Middle frontal gyrus (tissue), 1 donor: Measurements from ENCODE around the gene ABCC5.
"Not testable (repeated sequence)": the region's sequence is repeated elsewhere in the genome, so short reads cannot be mapped to it uniquely, and the experiment has no call there.

ENCODE experiments used
- DNase-seq: peaks from one replicate; pipeline ENCODE4 v3.0.0-alpha.2; 2015; ENCODE audit warnings: low spot score; ENCODE audit errors: extremely low spot score

ABCC5 gene

DNA sequence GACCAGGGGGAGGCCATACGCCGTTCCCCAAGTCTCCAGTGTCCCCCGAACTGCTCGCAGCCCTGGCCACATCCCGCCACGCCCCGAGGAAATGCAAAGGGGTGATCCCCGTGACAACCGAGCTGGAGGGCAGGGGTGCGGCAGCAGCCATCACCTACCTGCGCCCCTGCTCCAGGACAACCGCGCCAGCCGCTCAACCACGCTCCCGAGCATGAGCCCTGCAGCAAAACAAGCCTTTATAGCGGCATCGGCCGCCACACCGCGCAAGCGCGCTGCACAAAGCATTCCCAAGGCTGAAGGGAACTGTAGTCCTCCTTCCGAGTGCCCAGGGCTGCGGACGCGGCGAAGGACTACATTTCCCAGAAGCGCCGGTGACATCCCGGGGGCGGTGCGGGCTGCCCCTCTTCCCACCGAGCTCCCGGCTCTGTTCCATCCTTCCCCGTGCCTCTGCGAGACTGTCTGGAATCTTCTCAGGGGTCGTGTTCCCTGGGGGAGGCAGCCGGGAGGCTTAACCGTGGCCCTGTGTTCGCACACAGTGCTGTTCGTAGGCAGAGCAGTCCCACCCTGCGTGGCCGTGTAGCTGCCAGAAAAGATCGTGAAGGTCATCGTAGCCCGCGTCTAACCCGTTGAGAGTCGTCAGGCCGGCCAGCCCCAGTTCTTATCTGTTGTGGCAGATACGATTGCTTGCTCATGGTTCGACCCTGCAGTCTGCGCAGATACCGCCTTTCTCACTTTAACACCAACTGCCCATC lies at the start of gene ABCC5:
Gene ABCC5 (minus strand): TSS at position 213 of the 752 bp plus-strand sequence. CDS start 3,492 bp downstream, outside the sequence.
- DNase-seq: peak; percentile 94

DNA sequence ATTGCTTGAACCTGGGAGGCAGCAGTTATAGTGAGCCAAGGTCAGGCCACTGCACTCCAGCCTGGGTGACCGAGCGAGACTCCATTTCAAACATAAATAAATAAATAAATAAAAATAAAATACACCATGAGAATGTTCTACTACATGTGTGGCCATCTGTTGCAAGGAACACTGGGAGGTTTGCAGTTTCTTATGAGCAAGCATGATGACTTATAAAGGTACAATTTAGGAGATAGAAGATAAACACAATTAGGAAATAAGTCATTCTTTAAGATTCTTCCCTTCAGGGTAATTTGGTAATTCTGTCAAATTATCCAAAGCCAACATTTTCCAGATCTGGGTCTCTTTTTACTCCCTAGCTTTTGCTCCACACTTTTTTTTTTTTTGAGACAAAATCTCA lies 48.5 kb upstream of the ABCC5 start:
- DNase-seq: no peak

DNA sequence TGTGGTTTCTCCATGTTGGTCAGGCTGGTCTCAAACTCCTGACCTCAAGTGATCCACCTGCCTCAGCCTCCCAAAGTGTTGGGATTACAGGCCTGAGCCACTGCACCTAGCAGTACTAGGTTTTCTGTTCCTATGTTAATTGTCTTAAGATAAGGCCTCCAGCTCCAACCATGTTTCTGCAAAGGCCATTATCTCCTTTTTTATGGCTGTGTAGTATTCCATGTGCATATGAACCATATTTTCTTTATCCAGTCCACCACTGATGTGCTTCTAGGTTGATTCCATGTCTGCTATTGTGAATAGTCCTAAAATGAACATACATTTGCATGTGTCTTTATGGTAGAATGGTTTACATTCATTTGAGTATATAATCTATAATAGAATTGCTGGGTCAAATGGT lies 45.0 kb upstream of the ABCC5 start:
- DNase-seq: no peak

DNA sequence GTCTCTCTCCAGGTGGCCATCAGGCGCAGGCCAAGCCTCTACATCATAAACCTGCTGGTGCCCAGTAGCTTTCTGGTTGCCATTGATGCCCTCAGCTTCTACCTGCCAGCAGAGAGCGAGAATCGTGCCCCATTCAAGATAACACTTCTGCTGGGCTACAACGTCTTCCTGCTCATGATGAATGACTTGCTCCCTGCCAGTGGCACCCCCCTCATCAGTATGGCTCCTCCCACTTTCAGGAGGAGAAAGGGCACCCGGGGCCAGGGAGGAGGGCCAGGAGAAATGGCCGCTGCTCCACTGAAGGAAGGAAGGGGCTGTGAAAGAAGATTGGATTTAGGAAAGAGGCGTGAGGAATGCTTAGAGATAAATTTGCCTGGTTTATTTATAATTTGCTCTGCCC lies 41.7 kb upstream of the ABCC5 start:
- no peak for DNase-seq

DNA sequence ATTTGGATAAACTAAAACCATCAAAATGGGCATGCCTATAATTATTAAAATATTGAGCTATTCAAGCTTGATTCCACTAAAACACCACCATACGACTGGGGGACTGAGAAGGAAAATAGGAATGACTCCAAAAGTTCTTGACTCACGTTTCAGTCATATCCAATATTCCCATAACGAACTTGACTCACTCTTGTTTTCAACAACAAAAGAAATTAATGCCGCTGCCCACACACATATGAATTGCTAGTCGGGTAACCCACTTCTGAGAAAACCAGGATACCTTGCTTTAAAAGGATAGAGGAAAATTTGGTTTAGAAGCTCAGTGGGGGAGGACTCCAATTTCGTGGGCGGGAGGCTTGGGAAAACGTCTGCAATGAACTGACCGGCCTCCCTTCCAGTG lies 40.3 kb upstream of the ABCC5 start:
- no peak for DNase-seq

DNA sequence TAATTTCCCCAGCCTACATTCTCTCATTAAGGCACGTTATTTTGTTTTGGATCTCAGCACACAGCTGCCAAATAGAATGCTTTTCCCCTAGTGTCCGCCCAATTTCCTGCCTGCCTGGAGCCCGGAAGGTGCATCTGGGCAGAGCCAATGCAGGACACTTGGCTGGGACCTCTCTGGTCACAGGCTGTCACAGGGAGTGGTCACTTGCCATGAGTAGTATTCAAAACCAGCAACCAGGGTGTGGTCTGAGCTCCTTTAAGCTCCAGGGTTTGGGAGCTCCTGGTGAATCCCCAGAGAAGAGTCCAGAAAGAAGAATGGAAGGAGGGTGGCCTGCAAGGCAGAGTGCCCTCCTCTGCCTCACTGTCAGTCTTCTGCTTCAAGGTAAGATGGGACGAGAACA lies 35.1 kb upstream of the ABCC5 start, which contains the start of gene HTR3C:
Gene HTR3C (plus strand): TSS at position 281 of the 400 bp plus-strand sequence. CDS start 34 bp downstream, at position 315.
- no peak for DNase-seq

DNA sequence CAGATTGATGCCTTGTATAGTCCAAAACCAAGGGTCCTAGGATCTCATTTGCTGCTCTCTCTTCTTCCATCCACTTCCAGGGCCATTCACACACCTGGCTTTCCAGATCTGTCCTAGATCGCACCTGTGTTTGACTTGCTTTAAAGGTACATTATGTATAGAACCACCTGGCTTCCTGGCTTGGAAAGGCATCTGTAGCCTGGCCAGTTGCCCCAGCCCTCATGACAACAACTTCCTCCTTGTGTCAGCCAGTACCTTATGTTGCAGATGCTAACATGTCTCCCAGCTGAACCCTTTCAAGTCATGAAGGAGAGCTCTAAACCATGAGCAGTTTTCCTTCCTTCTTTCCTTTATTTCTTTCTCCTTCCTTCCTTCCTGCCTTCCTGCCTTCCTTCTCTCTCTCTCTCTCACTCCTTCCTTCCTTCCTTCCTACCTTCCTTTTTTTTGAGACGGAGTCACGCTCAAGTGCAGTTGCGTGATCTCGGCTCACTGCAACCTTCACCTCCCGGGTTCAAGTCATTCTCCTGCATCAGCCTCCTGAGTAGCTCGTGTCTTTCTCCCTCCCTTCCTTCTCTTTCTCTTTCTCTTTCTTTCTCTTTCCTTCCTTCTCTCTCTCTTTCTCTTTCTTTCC lies 32.6 kb upstream of the ABCC5 start:
- no peak for DNase-seq

DNA sequence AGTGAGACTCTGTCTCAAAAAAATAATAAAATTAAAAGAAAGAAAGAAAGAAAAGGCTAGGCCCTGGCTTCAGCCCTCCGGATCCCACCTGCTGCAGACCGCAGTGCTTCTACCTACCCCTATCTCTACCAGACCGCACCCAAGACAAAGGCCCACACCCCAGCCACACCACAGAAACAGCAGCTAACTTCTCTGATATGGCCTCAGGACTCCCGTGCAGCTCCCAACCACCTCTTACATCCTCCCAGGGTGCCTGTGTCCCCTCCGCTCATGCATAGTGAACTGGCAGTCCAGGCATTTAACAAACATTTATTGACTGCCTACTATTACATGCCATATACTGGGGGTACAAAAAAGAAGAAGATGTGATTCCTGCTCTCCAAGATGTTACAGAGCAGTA lies 28.3 kb upstream of the ABCC5 start:
- no peak for DNase-seq

DNA sequence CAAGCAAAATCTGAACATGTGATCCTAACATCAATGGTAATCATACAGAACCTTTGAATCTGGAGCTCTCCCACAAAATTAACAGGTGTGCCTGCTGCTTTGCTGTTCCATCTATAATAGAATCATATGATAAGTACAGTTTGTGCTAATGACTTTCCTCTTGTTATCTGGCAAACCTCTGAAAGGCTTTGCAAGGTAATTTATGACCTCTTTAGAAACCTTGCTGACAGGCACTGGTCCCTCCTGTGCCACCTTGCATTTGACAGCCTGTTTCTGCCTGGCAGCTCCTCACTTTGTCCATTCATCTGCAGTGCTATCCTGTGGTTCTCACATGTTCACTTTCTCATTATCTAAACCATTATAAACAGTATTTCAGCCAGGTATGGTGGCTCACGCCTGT lies 24.9 kb upstream of the ABCC5 start:
- no peak for DNase-seq

DNA sequence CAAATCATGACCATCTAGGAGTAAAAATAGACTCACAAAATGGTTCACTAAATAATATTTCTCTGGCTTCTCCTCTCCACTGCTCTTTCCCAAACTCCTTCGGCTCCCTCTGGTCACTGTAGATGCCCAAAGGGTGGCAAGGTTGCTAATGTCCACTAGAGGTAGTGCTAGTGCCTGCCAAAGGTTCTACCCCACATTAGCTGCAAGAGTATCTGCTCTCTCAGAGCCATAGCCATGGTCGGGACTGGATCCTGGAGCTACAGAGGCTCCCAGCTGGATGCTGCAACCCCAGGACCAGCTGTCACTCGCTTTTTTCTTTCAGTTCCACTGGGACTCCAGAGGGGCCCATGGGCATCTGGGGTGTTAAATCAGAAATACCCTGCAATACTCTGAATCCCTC lies 22.3 kb upstream of the ABCC5 start:
- no peak for DNase-seq

DNA sequence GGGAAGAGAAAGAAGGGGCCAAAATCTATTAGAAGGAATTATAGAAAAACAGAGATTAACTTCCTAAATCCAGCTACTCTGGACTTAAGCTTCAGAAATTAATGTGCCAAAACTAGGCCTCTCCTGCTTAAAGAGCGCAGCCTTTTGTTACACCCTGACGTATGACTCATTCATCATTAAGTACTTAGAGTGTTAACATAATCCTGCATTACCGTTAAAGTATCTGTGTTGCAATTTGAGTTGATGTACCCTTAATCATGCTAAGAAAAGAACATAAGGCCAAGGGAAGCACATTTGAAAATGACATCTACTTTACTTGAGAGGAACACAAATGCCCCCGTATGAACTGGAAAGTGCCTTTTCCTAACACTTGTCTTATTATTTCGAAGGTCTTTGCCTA lies 21.7 kb upstream of the ABCC5 start:
- DNase-seq: no peak

DNA sequence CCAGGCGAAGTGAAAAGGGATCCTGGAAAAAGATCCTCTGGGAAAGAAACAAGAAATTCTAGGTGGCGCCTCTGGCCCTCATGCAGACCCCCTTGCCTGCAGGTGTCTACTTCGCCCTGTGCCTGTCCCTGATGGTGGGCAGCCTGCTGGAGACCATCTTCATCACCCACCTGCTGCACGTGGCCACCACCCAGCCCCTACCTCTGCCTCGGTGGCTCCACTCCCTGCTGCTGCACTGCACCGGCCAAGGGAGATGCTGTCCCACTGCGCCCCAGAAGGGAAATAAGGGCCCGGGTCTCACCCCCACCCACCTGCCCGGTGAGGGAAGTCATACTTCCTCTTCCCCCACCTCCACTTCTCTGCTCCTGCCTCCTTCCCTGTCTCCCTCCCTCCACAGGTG lies 20.6 kb upstream of the ABCC5 start:
- not testable (repeated sequence) for DNase-seq

DNA sequence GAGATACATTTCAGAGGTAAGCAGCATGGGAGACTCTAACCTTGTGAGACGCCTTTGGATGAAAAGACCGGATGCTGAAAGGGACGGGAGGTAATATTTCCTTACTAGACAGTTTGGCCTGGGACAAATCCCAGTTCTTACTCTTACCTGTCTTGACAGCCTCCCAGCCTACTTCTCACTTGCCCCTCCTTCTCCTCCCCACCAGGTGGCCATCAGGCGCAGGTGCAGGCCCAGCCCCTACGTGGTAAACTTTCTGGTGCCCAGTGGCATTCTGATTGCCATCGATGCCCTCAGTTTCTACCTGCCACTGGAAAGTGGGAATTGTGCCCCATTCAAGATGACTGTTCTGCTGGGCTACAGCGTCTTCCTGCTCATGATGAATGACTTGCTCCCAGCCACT lies 20.1 kb upstream of the ABCC5 start:
- DNase-seq: no peak

DNA sequence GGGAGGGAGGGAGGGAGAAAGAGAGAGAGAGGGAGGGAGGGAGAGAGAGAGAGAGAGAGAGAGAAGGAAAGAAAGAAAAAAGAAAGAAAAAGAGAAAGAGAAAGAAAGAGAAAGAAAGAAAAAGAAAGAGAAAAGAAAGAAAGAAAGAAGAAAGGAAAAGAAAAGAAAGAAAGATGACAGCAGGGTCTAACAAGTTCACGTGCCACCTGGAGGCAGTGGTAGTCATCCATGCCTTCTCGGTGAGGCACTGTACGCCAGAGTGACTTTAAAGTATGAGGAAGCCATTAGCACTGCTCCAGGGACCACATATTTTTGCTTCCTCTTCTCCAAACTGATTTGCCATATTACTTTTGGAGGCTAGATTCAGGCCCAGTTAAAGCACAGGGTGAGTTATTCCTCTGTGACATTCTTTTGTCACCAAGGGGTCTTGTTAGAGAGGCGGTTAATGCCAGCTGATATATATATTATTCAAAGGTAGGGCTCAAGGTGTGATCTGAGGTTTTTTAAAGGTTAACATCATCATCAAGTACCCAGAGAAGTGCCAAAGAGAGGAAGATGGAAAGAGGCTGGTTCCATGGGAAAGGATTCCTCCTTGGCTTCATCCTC lies 13.6 kb upstream of the ABCC5 start, which contains the start of gene HTR3D:
Gene HTR3D (plus strand): TSS at position 556 of the 606 bp plus-strand sequence. CDS start 0 bp downstream, at position 556.
- no peak for DNase-seq

DNA sequence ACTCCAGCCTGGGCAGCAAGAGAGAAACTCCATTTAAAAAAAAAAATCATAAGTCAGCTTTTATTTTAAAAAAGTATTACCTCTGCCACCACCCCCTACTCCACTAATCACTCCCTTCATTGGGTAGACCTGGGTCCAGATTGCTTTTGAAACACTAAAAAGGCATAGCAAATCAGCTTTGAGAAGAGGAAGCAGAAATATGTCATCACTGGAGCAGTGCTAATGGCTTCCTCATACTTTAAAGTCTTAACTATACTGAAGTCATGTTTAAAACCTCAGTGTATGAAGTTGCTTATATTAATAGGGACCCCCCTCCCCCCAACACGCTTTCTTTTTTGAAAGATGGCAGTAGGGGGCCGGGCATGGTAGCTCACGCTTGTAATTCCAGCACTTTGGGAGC lies 12.9 kb upstream of the ABCC5 start:
- no peak for DNase-seq

DNA sequence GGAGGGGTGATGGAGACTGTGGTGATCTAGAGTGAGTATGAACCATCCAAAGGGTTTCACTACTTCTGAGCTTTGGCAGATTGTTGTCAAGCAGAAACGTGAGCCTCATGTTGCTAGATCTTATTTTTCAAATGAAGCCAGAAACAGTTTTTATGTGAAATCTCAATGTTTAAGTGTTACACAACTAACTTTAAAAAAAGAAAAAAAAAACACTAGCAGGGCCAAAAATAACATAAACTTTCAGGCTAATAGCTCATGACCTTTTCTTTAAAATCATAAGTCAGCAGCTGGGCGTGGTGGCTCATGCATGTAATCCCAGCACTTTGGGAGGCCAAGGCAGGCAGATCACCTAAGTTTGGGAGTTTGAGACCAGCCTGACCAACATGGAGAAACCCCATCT lies 11.8 kb upstream of the ABCC5 start:
- no peak for DNase-seq

DNA sequence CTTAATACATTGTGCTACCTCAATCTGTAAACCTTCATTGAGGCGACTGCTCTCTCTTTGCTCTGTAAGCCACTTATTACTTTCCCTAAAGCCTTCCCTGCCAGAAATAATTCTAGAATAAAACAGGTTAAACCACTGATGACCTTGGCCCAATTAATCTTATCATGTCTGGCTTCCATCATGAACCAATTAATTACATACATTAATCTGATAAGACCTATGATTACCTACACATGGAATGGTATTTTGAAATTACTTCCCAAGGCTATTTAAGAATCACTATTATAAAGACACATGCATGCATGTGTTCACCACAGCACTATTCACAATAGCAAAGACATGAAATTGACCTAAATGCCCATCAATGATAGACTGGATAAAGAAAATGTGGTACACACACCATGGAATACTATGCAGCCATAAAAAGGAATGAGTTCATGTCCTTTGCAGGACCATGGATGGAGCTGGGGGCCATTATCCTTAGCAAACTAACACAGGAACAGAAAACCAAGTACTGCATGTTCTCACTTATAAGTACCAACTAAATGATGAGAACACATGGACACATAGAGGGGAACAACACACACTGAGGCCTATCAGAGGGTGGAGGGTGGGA lies 10.7 kb upstream of the ABCC5 start:
- not testable (repeated sequence) for DNase-seq

DNA sequence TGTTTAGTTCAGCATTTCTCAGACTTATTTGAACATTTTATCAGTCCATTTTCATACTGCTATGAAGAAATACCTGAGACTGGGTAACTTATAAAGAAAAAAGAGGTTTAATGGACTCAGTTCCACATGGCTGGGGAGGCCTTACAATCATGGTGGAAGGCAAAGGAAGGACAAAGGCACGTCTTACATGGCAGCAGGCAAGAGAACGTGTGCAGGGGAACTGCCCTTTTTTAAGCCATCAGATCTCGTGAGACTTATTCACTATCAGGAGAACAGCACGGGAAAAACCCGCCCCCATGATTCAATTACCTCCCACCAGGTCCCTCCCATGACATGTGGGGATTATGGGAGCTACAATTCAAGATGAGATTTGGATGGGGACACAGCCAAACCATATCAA lies 7.6 kb upstream of the ABCC5 start:
- DNase-seq: not testable (repeated sequence)

DNA sequence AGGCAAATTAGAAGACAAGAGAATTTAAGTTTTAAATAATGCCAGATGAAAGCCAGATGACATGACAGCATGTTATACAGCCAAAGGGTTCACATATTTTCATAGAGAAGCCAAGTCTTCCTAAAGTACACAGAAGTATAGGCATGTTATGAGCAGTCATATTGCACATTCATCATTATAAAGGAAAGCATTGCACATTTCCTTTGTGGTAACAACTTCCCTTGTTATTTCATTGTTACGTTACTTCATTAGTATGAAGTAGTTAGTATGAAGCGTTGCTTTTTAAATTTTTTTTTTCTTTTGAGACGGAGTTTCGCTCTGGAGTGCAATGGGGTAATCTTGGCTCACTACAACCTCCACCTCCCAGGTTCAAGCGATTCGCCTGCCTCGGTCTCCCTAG lies 4.6 kb upstream of the ABCC5 start:
- DNase-seq: no peak

DNA sequence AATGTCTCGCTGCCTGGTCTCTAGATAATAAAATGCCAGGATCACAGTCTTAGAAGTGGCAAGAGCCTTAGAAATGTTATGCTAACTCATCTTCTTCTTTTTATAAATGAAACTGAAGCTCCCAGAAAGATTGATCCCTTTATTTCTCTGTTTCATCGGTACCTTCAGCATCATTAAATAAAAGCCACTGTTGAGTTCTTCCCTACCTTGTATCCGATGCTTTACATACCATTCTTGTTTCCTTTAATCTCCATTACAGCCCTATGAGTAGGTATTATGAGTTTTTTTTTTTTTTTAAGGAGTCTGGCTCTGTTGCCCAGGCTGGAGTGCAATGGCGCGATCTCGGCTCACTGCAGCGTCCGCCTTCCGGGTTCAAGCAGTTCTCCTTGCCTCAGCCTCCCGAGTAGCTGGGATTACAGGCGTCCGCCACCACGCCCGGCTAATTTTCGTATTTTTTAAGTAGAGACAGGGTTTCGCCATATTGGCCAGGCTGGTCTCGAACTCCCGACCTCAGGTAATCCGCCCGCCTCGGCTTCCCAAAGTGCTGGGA lies 815 bp upstream of the ABCC5 start:
- no peak for DNase-seq

DNA sequence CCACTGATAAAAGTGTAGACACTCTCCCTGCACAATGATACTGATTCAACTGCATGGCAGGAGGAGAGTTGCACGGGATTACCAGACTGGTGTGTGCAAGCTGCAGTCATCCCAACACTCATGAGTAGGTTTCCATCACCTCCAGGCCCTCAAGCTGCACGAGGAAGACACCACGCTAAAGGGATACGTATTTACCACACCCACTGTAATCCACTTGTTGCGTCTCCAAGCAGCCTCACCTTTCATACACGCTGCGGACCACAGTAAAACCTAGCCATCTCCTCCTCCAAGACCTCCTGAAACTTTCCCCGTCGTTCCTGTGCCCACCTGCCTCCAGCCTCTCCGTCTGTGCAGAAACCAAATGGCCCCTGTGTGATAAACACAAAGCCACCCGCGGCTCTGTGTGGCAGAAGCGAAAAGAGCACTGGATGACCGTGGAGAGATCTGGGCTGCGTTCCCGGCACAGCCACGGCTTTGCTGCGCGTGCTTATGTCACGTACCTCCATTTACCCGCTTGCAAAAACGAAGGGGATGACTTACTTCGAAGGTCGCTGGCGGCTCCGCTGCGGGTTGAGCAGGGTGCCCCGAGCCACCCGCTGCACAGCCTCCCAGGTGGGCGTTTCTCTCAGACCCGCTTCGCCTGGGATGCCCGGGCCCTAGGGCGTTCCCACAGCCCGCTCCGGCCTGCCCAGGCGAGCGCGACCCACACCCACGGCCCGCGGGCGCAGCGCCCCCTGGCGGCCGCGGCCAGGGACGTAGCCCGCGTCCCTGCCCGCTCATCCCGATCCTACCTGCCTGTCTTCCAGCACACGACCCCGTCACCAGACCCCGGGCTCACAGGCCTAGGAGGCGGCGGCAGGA lies 643 bp downstream of the ABCC5 start:
- DNase-seq: no peak
